IMR-90 (cell line): ENCODE data around the gene PCDH1. TPM values are rescaled to one million over a fixed set of nuclear protein-coding genes. Genes with fewer than 3 reads are reported as not detected.

ENCODE experiments used
- ATAC-seq: fragments of 200-7000 bp; cut with Tn5 transposase; 2 replicates; pipeline ENCODE4 v1.9.1; 2020; ENCODE audit warnings: low read depth, mild to moderate bottlenecking, moderate library complexity
- BruUV-seq: library from RNA; stranded (reverse); fragments of 400-500 nt; replicated peaks from 2 replicates; lab custom pipeline; 2021; lab: Mats Ljungman, UMichigan
- CTCF ChIA-PET: fragments of 300-600 bp; formaldehyde crosslinking; extraction: SDS; loops from one replicate; lab custom pipeline; 2021; ENCODE audit warnings: antibody characterized with exemption; lab: Yijun Ruan, JAX
- POLR2A ChIA-PET: fragments of 300-600 bp; sonication (Branson Sonifier 250); formaldehyde crosslinking; loops from one replicate; lab custom pipeline; 2022; ENCODE audit warnings: antibody characterized with exemption; ENCODE audit not compliant: unreplicated experiment; lab: Charles Lee
- DNase-seq: peaks from one replicate; pipeline ENCODE4 v3.0.0; 2013
- H2AFZ ChIP-seq: replicated peaks from 2 replicates; pipeline ENCODE3; 2013; ENCODE audit warnings: low read length, mild to moderate bottlenecking; ENCODE audit not compliant: poor library complexity
- H2AK5ac ChIP-seq: 2 replicates; pipeline ENCODE4 v1.6.1; 2013; ENCODE audit warnings: low read depth, low read length, inconsistent platforms
- H2AK9ac ChIP-seq: replicated peaks from 2 replicates; pipeline ENCODE3; 2013; ENCODE audit warnings: mild to moderate bottlenecking, low read depth, low read length, moderate library complexity; ENCODE audit not compliant: poor library complexity
- H2BK120ac ChIP-seq: 2 replicates; pipeline ENCODE4 v1.6.1; 2013; ENCODE audit warnings: low read depth, low read length, inconsistent platforms
- H2BK15ac ChIP-seq: 3 replicates; pipeline ENCODE4 v1.6.1; 2013; ENCODE audit warnings: low read depth, low read length, inconsistent platforms
- H2BK20ac ChIP-seq: 2 replicates; pipeline ENCODE4 v1.6.1; 2013; ENCODE audit warnings: low read depth, mild to moderate bottlenecking, inconsistent platforms, low read length, moderate library complexity
- H2BK5ac ChIP-seq: 2 replicates; pipeline ENCODE4 v1.6.1; 2013; ENCODE audit warnings: mild to moderate bottlenecking, low read depth, low read length, inconsistent platforms; ENCODE audit not compliant: poor library complexity, severe bottlenecking
- H3K14ac ChIP-seq: replicated peaks from 2 replicates; pipeline ENCODE4 v1.6.1; 2013; ENCODE audit warnings: low read depth, low read length, inconsistent platforms
- H3K18ac ChIP-seq: 2 replicates; pipeline ENCODE4 v1.6.1; 2013; ENCODE audit warnings: low read depth, low read length, control low read depth
- H3K23ac ChIP-seq: 2 replicates; pipeline ENCODE4 v1.6.1; 2013; ENCODE audit warnings: low read depth, low read length, inconsistent platforms
- H3K27ac ChIP-seq: 2 replicates; pipeline ENCODE4 v1.5.1; 2013; ENCODE audit warnings: mild to moderate bottlenecking, control low read depth, low read length; ENCODE audit not compliant: insufficient read depth
- H3K27me3 ChIP-seq: 2 replicates; pipeline ENCODE4 v1.6.1; 2013; ENCODE audit warnings: low read length; ENCODE audit not compliant: control insufficient read depth, insufficient read depth
- H3K36me3 ChIP-seq: 2 replicates; pipeline ENCODE4 v1.6.1; 2013; ENCODE audit warnings: low read length, mixed read lengths; ENCODE audit not compliant: control insufficient read depth, insufficient read depth
- H3K4ac ChIP-seq: 2 replicates; pipeline ENCODE4 v1.6.1; 2013; ENCODE audit warnings: low read depth, low read length, inconsistent platforms
- H3K4me1 ChIP-seq: 2 replicates; pipeline ENCODE4 v1.6.1; 2013; ENCODE audit warnings: low read length, mixed read lengths; ENCODE audit not compliant: control insufficient read depth, insufficient read depth
- H3K4me2 ChIP-seq: 2 replicates; pipeline ENCODE4 v1.6.1; 2013; ENCODE audit warnings: low read depth, mild to moderate bottlenecking, control low read depth, low read length, moderate library complexity
- H3K4me3 ChIP-seq: 2 replicates; pipeline ENCODE4 v1.5.1; 2013; ENCODE audit warnings: low read depth, mild to moderate bottlenecking, control low read depth, low read length, moderate library complexity; ENCODE audit not compliant: insufficient read depth
- H3K56ac ChIP-seq: 2 replicates; pipeline ENCODE4 v1.6.1; 2013; ENCODE audit warnings: low read length, inconsistent platforms; ENCODE audit not compliant: insufficient read depth; ENCODE audit errors: extremely low read depth
- H3K79me1 ChIP-seq, 2 experiments: 2 replicates each; pipeline ENCODE4 v1.6.1; 2013; ENCODE audit warnings: low read length in 2 of 2, inconsistent platforms in 1 of 2, low read depth in 1 of 2
- H3K9ac ChIP-seq: 2 replicates; pipeline ENCODE4 v1.6.1; 2013; ENCODE audit warnings: low read depth, low read length, control low read depth
- H3K9me1 ChIP-seq: 2 replicates; pipeline ENCODE4 v1.6.1; 2013; ENCODE audit warnings: low read length, inconsistent platforms; ENCODE audit not compliant: insufficient read depth
- H3K9me3 ChIP-seq: 2 replicates; pipeline ENCODE4 v1.6.1; 2013; ENCODE audit warnings: low read length; ENCODE audit not compliant: control insufficient read depth, insufficient read depth
- H4K20me1 ChIP-seq: 2 replicates; pipeline ENCODE4 v1.6.1; 2013; ENCODE audit warnings: low read length, inconsistent platforms; ENCODE audit not compliant: insufficient read depth
- H4K5ac ChIP-seq: 2 replicates; pipeline ENCODE4 v1.6.1; 2013; ENCODE audit warnings: mild to moderate bottlenecking, low read depth, low read length, control low read depth
- H4K8ac ChIP-seq, 2 experiments: 2 replicates each; pipeline ENCODE4 v1.6.1; 2013; ENCODE audit warnings: low read depth in 2 of 2, low read length in 2 of 2, control low read depth in 1 of 2, inconsistent platforms in 1 of 2
- H4K91ac ChIP-seq: 2 replicates; pipeline ENCODE4 v1.6.1; 2013; ENCODE audit warnings: low read depth, low read length, inconsistent platforms; ENCODE audit not compliant: insufficient read depth
- BHLHE40 ChIP-seq: fragments of 150-350 bp; IDR thresholded peaks from 2 replicates; pipeline ENCODE4 v1.6.1; 2016; ENCODE audit warnings: mild to moderate bottlenecking, low read depth, low read length
- CTCF ChIP-seq: conservative IDR thresholded peaks from 2 replicates; pipeline ENCODE4 v1.5.1; 2012; ENCODE audit warnings: mild to moderate bottlenecking, low read depth, low read length, improper control_type of control experiment
- ELK1 ChIP-seq: fragments of 150-350 bp; IDR thresholded peaks from 2 replicates; pipeline ENCODE4 v1.6.1; 2016; ENCODE audit warnings: low read depth, mild to moderate bottlenecking, low read length, moderate library complexity, borderline replicate concordance
- MAFK ChIP-seq: IDR thresholded peaks from 2 replicates; pipeline ENCODE4 v1.6.1; 2012; ENCODE audit warnings: low read depth, low read length, improper control_type of control experiment
- MAZ ChIP-seq: IDR thresholded peaks from 2 replicates; pipeline ENCODE4 v1.6.1; 2012; ENCODE audit warnings: low read depth, mild to moderate bottlenecking, low read length, improper control_type of control experiment, moderate library complexity, borderline replicate concordance
- MXI1 ChIP-seq: IDR thresholded peaks from 2 replicates; pipeline ENCODE4 v1.6.1; 2012; ENCODE audit warnings: low read depth, mild to moderate bottlenecking, low read length, moderate library complexity, borderline replicate concordance
- POLR2A ChIP-seq: IDR thresholded peaks from 2 replicates; pipeline ENCODE4 v1.6.1; 2012; ENCODE audit warnings: mild to moderate bottlenecking, low read depth, low read length
- RAD21 ChIP-seq: IDR thresholded peaks from 2 replicates; pipeline ENCODE4 v1.6.1; 2012; ENCODE audit warnings: low read length, improper control_type of control experiment
- RCOR1 ChIP-seq: IDR thresholded peaks from 2 replicates; pipeline ENCODE4 v1.6.1; 2012; ENCODE audit warnings: mild to moderate bottlenecking, low read length, improper control_type of control experiment; ENCODE audit not compliant: insufficient replicate concordance
- RFX5 ChIP-seq: IDR thresholded peaks from 2 replicates; pipeline ENCODE4 v1.8.0; 2012; ENCODE audit warnings: low read depth, mild to moderate bottlenecking, low read length, moderate library complexity
- SMC3 ChIP-seq: fragments of 150-350 bp; IDR thresholded peaks from 2 replicates; pipeline ENCODE4 v1.6.1; 2016; ENCODE audit warnings: low read depth, mild to moderate bottlenecking, antibody characterized with exemption, low read length, moderate library complexity
- WGBS, 2 experiments: methylation state at CpG; one replicate each; pipeline versions ENCODE4 v1.1.5 to v1.1.7; 2013; ENCODE audit warnings: missing lambda C conversion rate in 2 of 2; ENCODE audit not compliant: insufficient read length in 1 of 2; ENCODE audit errors: extremely low coverage in 2 of 2; 5-methylcytosine and 5-hydroxymethylcytosine counted together
- dilution Hi-C: fragments of 300-500 bp; cut with HindIII; formaldehyde crosslinking; loops from one replicate; pipeline ENCODE4 v1.14.3; 2018; ENCODE audit warnings: low sequenced_read_pairs; ENCODE audit not compliant: unreplicated experiment
- in situ Hi-C: fragments of 300-500 bp; cut with MboI; formaldehyde crosslinking; loops from 3 replicates; pipeline ENCODE4 v1.14.3; 2019; ENCODE audit warnings: low sequenced_read_pairs, inconsistent platforms, mixed read lengths
- intact Hi-C: fragments of 100-400 bp; cut with micrococcal nuclease; formaldehyde crosslinking; loops from 2 replicates; pipeline ENCODE4 v1.10.0; 2022
- polyA plus RNA-seq, 3 experiments: library from polyadenylated mRNA; depleted of rRNA; stranded (reverse); fragments of >200 nt; gene quantifications; 2 replicates each; pipeline ENCODE4 v1.2.3, GENCODE V29; 2012; ENCODE audit warnings: low replicate concordance in 1 of 3
- total RNA-seq: library from RNA; depleted of rRNA; stranded (reverse); fragments of >200 nt; gene quantifications from 2 replicates; pipeline ENCODE4 v1.2.3, GENCODE V29; 2012

PCDH1 gene
- total and polyA plus RNA-seq, 2 of the 4 experiments (the other 2 are of a cell fraction): 0.74 to 0.90 TPM

- Histone ChIP-seq H2BK15ac (no peak overlapping the region), H2AK9ac (no peak overlapping the region), H2BK5ac (no peak overlapping the region), H4K5ac (no peak overlapping the region), H3K56ac (no peak overlapping the region), H3K14ac (no peak overlapping the region), H3K27ac (no peak overlapping the region), H3K4me2 (no peak overlapping the region), H3K18ac (no peak overlapping the region), H2BK20ac (no peak overlapping the region), H3K23ac (no peak overlapping the region), H3K4me3 (no peak overlapping the region), H3K36me3 (no peaks in the 10 kb centered on the region), H3K27me3 (peaks cover 74% of the 10 kb centered on the region), H3K9ac (no peak overlapping the region), H4K20me1 (no peaks in the 10 kb centered on the region), H3K9me3 (no peaks in the 10 kb centered on the region), H2BK120ac (no peak overlapping the region), H2AFZ (no peak overlapping the region), H3K4ac (no peak overlapping the region), H3K4me1 (no peaks in the 10 kb centered on the region), H3K79me1 (no peaks in the 10 kb centered on the region), H2AK5ac (no peak overlapping the region), H4K91ac (no peak overlapping the region), H3K9me1 (no peaks in the 10 kb centered on the region), H4K8ac (no peak overlapping the region)
- ChIA-PET POLR2A (no interaction called here), CTCF (no interaction called here)
- WGBS, 2 experiments: 0% methylated on average over 3 of the region's 5 CpGs; no CpG with 5 or more reads in 1 of the 2 experiments
- in situ Hi-C loops: no loop called here
- DNase-seq (no peak), ATAC-seq (no peak)
- intact Hi-C loops: no loop called here
- TF ChIP-seq MAZ: no peak
- no peak for TF ChIP-seq CTCF
- TF ChIP-seq BHLHE40: no peak
- no peak for TF ChIP-seq RCOR1
- TF ChIP-seq POLR2A: no peak
- no peak for TF ChIP-seq RAD21
- TF ChIP-seq MAFK: no peak
- no peak for TF ChIP-seq RFX5
- no peak for TF ChIP-seq MXI1
- no peak for TF ChIP-seq ELK1
- TF ChIP-seq SMC3: no peak
- dilution Hi-C loops: no loop called here
- no TSS peak for BruUV-seq
Observed at GRCh38 chr5:141804475-141804874, 73.7 kb downstream of the PCDH1 start.
